Cardiac atrium fibroblast (primary cell): ENCODE measurements around the gene IQCF2. TPM values are rescaled to one million over a fixed set of nuclear protein-coding genes. Genes with fewer than 3 reads are reported as not detected.

Experiments
- total RNA-seq: library from RNA; depleted of rRNA; stranded (reverse); fragments of >200 nt; gene quantifications from 2 replicates; pipeline ENCODE4 v1.2.3, GENCODE V29; 2015

The IQCF2 gene
- not detected in 2 replicates for total RNA-seq

GRCh38 chr3:51860703-51861665 lies at the start of gene IQCF2:
Gene IQCF2, plus strand, starts transcription at chr3:51861615. Its CDS starts 52 bp downstream, at chr3:51861667.

GRCh38 chr3:51875501-51875900 lies 14.1 kb downstream of the IQCF2 start, which contains the start of gene IQCF5:
Gene IQCF5, minus strand, starts transcription at chr3:51875601. Its CDS starts 70 bp downstream, at chr3:51875531.

Other genes starting within 250 kb of the IQCF2 start
- gene TEX264, start 190.4 kb upstream of the IQCF2 start, total RNA-seq: 66.4 and 78.0 TPM in 2 replicates
- under 0.01 and 1.6 TPM in 2 replicates for gene GRM2, start 154.5 kb upstream of the IQCF2 start, total RNA-seq
- gene IQCF6, start 82.4 kb upstream of the IQCF2 start, total RNA-seq: not detected in 2 replicates
- not detected in 2 replicates for gene IQCF5, start 14.0 kb downstream of the IQCF2 start, total RNA-seq
- gene IQCF1, start 41.7 kb downstream of the IQCF2 start, total RNA-seq: not detected in 2 replicates
- 21.1 and 23.0 TPM in 2 replicates for gene RRP9, start 80.3 kb downstream of the IQCF2 start, total RNA-seq
- gene PARP3, start 80.7 kb downstream of the IQCF2 start, total RNA-seq: 20.4 and 31.6 TPM in 2 replicates
- gene GPR62, start 93.8 kb downstream of the IQCF2 start, total RNA-seq: not detected in 2 replicates
- gene PCBP4, start 105.8 kb downstream of the IQCF2 start, total RNA-seq: 27.5 and 50.2 TPM in 2 replicates
- 43.5 and 44.7 TPM in 2 replicates for gene ABHD14B, start 112.4 kb downstream of the IQCF2 start, total RNA-seq
- 20.7 and 29.2 TPM in 2 replicates for gene ABHD14A, start 113.4 kb downstream of the IQCF2 start, total RNA-seq
- gene ACY1, start 121.9 kb downstream of the IQCF2 start, total RNA-seq: 52.7 and 73.5 TPM in 2 replicates
- gene RPL29, start 134.3 kb downstream of the IQCF2 start, total RNA-seq: 1,720 and 2,013 TPM in 2 replicates
- gene DUSP7, start 195.0 kb downstream of the IQCF2 start, total RNA-seq: 12.2 and 17.1 TPM in 2 replicates